ENCODE measurements around the gene SLC35F6.

DNA sequence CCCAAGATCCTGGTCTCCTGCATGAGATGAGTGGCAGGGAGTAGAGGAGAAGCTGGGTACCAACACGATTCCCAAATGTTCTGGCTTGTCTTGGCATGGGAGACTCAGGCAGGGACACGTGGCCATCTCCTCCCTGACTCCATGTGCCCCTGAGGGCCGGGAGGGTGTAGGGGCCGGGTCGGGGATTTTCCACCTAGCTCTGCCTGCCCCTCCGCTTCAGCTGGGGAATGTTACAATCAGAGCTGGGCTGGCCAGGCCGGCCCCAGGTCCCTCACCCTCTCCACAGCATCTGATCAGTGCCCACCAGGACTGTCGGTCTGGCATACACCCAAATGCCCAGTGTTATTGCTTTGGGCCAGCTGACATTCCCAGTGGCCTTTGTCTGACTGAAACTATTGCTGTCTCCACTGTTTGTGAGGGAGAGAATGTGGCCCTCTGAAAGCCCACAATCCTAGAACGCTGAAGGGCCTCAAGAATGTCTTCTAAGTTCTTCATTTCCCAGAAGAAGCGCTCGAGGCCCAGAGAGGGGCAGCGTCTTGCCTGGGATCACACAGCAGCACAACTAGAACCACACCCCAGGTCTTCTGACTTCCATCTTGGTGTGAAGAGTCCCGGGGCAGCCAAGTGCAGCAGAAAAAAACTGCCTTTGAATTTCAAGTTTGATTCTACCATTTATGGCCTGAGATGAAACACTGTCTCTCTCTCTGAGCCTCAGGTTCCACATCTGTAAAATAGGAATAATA is 48.4 kb upstream of the SLC35F6 start:
- no peak for TF ChIP-seq CTCF (IDR thresholded peaks at IDR 0.05)
- no peak for TF ChIP-seq POLR2A (IDR thresholded peaks at IDR 0.05)
- no peak for TF ChIP-seq POLR2AphosphoS5 (IDR thresholded peaks at IDR 0.05)
